Stimulated activated CD4-positive, alpha-beta T cell treated with anti-CD3 and anti-CD28 coated beads, Interleukin-12 subunit alpha, Interleukin-12 subunit beta, amount 100 ng/mL, for 24 hours (primary cell): ENCODE results near the gene SMC4.
"Not testable (repeated sequence)": the region's sequence is repeated elsewhere in the genome, so short reads cannot be mapped to it uniquely, and the experiment has no call there.

Experiments
- DNase-seq, 2 experiments: peaks; one replicate each; pipeline ENCODE4 v3.0.0-alpha.2; 2020; ENCODE audit warnings: low read depth in 2 of 2

The SMC4 gene

GRCh38 chr3:160445854-160446253 is 46.4 kb downstream of the SMC4 start:
- no peak for DNase-seq

GRCh38 chr3:160446522-160447056 is 47.1 kb downstream of the SMC4 start:
- no peak for DNase-seq

- no peak for DNase-seq
Observed at GRCh38 chr3:160447544-160447943, 48.1 kb downstream of the SMC4 start.

- no peak for DNase-seq
Observed at GRCh38 chr3:160448845-160449635, 49.6 kb downstream of the SMC4 start.

- DNase-seq = peak; percentile 88 to 95
Observed at GRCh38 chr3:160449636-160450598, 50.5 kb downstream of the SMC4 start, which contains the start of gene TRIM59. Gene TRIM59, minus strand, starts transcription at chr3:160449786. Its CDS starts 10,603 bp downstream, at chr3:160439183.

GRCh38 chr3:160450846-160451245 is 51.4 kb downstream of the SMC4 start:
- no peak for DNase-seq

- DNase-seq = no peak
Observed at GRCh38 chr3:160451602-160452001, 52.2 kb downstream of the SMC4 start.

GRCh38 chr3:160452251-160452650 is 52.8 kb downstream of the SMC4 start:
- DNase-seq = not testable (repeated sequence)

- no peak for DNase-seq
Observed at GRCh38 chr3:160454995-160455394, 55.5 kb downstream of the SMC4 start.

- no peak for DNase-seq
Observed at GRCh38 chr3:160455846-160456245, 56.4 kb downstream of the SMC4 start.

- DNase-seq = no peak
Observed at GRCh38 chr3:160458151-160458550, 58.7 kb downstream of the SMC4 start.

- no peak for DNase-seq
Observed at GRCh38 chr3:160459450-160459970, 60.1 kb downstream of the SMC4 start.

- DNase-seq = no peak
Observed at GRCh38 chr3:160460033-160460432, 60.6 kb downstream of the SMC4 start.

GRCh38 chr3:160464321-160464720 is 64.9 kb downstream of the SMC4 start:
- DNase-seq = no peak

GRCh38 chr3:160464971-160465370 is 65.5 kb downstream of the SMC4 start:
- DNase-seq = no peak

GRCh38 chr3:160470181-160470580 is 70.7 kb downstream of the SMC4 start:
- no peak for DNase-seq

GRCh38 chr3:160471892-160472291 is 72.4 kb downstream of the SMC4 start:
- no peak for DNase-seq

GRCh38 chr3:160472344-160472743 is 72.9 kb downstream of the SMC4 start:
- DNase-seq = no peak

- no peak for DNase-seq
Observed at GRCh38 chr3:160473221-160473620, 73.8 kb downstream of the SMC4 start.

GRCh38 chr3:160473978-160474377 is 74.5 kb downstream of the SMC4 start:
- no peak for DNase-seq

GRCh38 chr3:160474416-160474838 is 75.0 kb downstream of the SMC4 start:
- no peak for DNase-seq

- no peak for DNase-seq
Observed at GRCh38 chr3:160475153-160475552, 75.7 kb downstream of the SMC4 start.
